Endothelial cell of umbilical vein (primary cell): ENCODE results near the gene PGAP6. TPM values are rescaled to one million over a fixed set of nuclear protein-coding genes. Genes with fewer than 3 reads are reported as not detected.
"Not testable (repeated sequence)": the region's sequence is repeated elsewhere in the genome, so short reads cannot be mapped to it uniquely, and the experiment has no call there.

Experiments
- BruUV-seq: library from RNA; stranded (reverse); fragments of 400-500 nt; replicated peaks from 2 replicates; lab custom pipeline; 2021; lab: Mats Ljungman, UMichigan
- CTCF ChIA-PET: fragments of 300-600, 350-600 bp; sonication (Branson Sonifier 250); formaldehyde crosslinking; loops from one replicate; lab custom pipeline; 2021; ENCODE audit warnings: antibody characterized with exemption, inconsistent platforms; lab: Charles Lee
- POLR2A ChIA-PET: fragments of 300-600, 350-600 bp; sonication (Branson Sonifier 250); formaldehyde crosslinking; loops from one replicate; lab custom pipeline; 2021; ENCODE audit warnings: antibody characterized with exemption, inconsistent platforms; lab: Charles Lee
- DNase-seq: peaks from one replicate; pipeline ENCODE4 v3.0.0-alpha.2; 2011; ENCODE audit warnings: low read depth, low spot score
- FAIRE-seq: peaks from 2 replicates; lab custom pipeline; 2011; peaks lifted over from hg19 to GRCh38; lab: Jason Lieb, UNC
- H2AFZ ChIP-seq: 2 replicates; pipeline ENCODE4 v1.6.0; 2012; ENCODE audit warnings: low read depth, low read length, control low read depth, inconsistent platforms
- H3K27ac ChIP-seq: 2 replicates; pipeline ENCODE4 v1.5.1; 2011; ENCODE audit warnings: low read depth, mild to moderate bottlenecking, control low read depth, low read length, moderate library complexity; ENCODE audit not compliant: insufficient read depth
- H3K27me3 ChIP-seq, 2 experiments: 2 replicates each; pipeline versions ENCODE4 v1.6.0 to v1.6.1; 2011; ENCODE audit warnings: low read length in 2 of 2, mixed read lengths in 1 of 2; ENCODE audit not compliant: control insufficient read depth in 2 of 2, insufficient read depth in 2 of 2
- H3K36me3 ChIP-seq, 2 experiments: 2 replicates in 1 of 2; 3 replicates in 1 of 2; pipeline ENCODE4 v1.5.1; 2011; ENCODE audit warnings: low read length in 2 of 2, mild to moderate bottlenecking in 1 of 2, moderate library complexity in 1 of 2; ENCODE audit not compliant: control insufficient read depth in 2 of 2, insufficient read depth in 2 of 2; ENCODE audit errors: extremely low read depth in 1 of 2
- H3K4me1 ChIP-seq: 3 replicates; pipeline ENCODE4 v1.5.1; 2011; ENCODE audit warnings: mild to moderate bottlenecking, low read length; ENCODE audit not compliant: control insufficient read depth, insufficient read depth; ENCODE audit errors: extremely low read depth
- H3K4me2 ChIP-seq: 2 replicates; pipeline ENCODE4 v1.6.1; 2011; ENCODE audit warnings: low read length, control low read depth, mixed read lengths; ENCODE audit not compliant: insufficient read depth
- H3K4me3 ChIP-seq, 3 experiments: fragments of 200-600 bp in 1 of 3; sonication (generic), shearing (Covaris generic) in 1 of 3; replicated peaks in 1 of 3; 2 replicates each; pipeline ENCODE4 v1.5.1; 2011 to 2016; ENCODE audit warnings: control low read depth in 3 of 3, low read length in 3 of 3, mild to moderate bottlenecking in 2 of 3, inconsistent platforms in 1 of 3, low read depth in 1 of 3, moderate library complexity in 1 of 3; ENCODE audit not compliant: insufficient read depth in 1 of 3
- H3K79me2 ChIP-seq: 2 replicates; pipeline ENCODE4 v1.6.0; 2012; ENCODE audit warnings: low read length, inconsistent platforms; ENCODE audit not compliant: control insufficient read depth, insufficient read depth
- H3K9ac ChIP-seq: replicated peaks from 2 replicates; pipeline ENCODE3; 2011; ENCODE audit warnings: low read length, control low read depth; ENCODE audit not compliant: insufficient read depth; ENCODE audit errors: extremely low read depth
- H3K9me1 ChIP-seq: replicated peaks from 3 replicates; pipeline ENCODE4 v1.6.0; 2011; ENCODE audit warnings: mild to moderate bottlenecking, low read length; ENCODE audit not compliant: control insufficient read depth, insufficient read depth; ENCODE audit errors: extremely low read depth
- H3K9me3 ChIP-seq: replicated peaks from 2 replicates; pipeline ENCODE4 v1.5.1; 2012; ENCODE audit warnings: low read length, inconsistent platforms; ENCODE audit not compliant: control insufficient read depth, insufficient read depth
- H4K20me1 ChIP-seq: replicated peaks from 2 replicates; pipeline ENCODE3; 2011; ENCODE audit warnings: mild to moderate bottlenecking, low read length; ENCODE audit not compliant: control insufficient read depth, insufficient read depth; ENCODE audit errors: extremely low read depth
- CTCF ChIP-seq, 2 donors: IDR thresholded peaks; 1 replicate in 1 of 2; 2 replicates in 1 of 2; pipeline ENCODE4 v1.5.1; 2011; ENCODE audit warnings: low read length in 2 of 2, mild to moderate bottlenecking in 2 of 2, moderate library complexity in 2 of 2, control low read depth in 1 of 2, inconsistent platforms in 1 of 2, low read depth in 1 of 2; ENCODE audit not compliant: insufficient read depth in 1 of 2; ENCODE audit errors: extremely low read depth in 1 of 2
- EZH2 ChIP-seq: IDR thresholded peaks from 2 replicates; pipeline ENCODE4 v1.6.1; 2012; ENCODE audit warnings: borderline replicate concordance, low read depth, mild to moderate bottlenecking, moderate library complexity, low read length, inconsistent platforms; ENCODE audit not compliant: severe bottlenecking
- FOS ChIP-seq: IDR thresholded peaks from 2 replicates; pipeline ENCODE4 v1.6.1; 2011; ENCODE audit warnings: mild to moderate bottlenecking, low read length, moderate library complexity, borderline replicate concordance; ENCODE audit not compliant: insufficient read depth
- GATA2 ChIP-seq: IDR thresholded peaks from 2 replicates; pipeline ENCODE4 v1.7.0; 2011; ENCODE audit warnings: low read depth, mild to moderate bottlenecking, moderate library complexity, mixed read lengths, low read length; ENCODE audit not compliant: insufficient read length, insufficient read depth
- JUN ChIP-seq: IDR thresholded peaks from 2 replicates; pipeline ENCODE4 v1.6.1; 2011; ENCODE audit warnings: borderline replicate concordance, low read depth; ENCODE audit not compliant: insufficient read length, insufficient read depth
- MAX ChIP-seq: IDR thresholded peaks from 2 replicates; pipeline ENCODE4 v1.6.1; 2011; ENCODE audit not compliant: insufficient read depth, insufficient read length
- MYC ChIP-seq: IDR thresholded peaks from one replicate; pipeline ENCODE4 v1.6.1; 2011; ENCODE audit warnings: mild to moderate bottlenecking, low read depth, low read length
- POLR2A ChIP-seq: IDR thresholded peaks from 2 replicates; pipeline ENCODE4 v1.6.1; 2012; ENCODE audit warnings: low read depth, mild to moderate bottlenecking, control low read depth, low read length
- POLR2AphosphoS5 ChIP-seq: IDR thresholded peaks from 2 replicates; pipeline ENCODE4 v1.6.1; 2012; ENCODE audit warnings: low read depth, mild to moderate bottlenecking, control low read depth, low read length, moderate library complexity; ENCODE audit not compliant: insufficient read depth
- dilution Hi-C: fragments of 300-500 bp; cut with MboI; formaldehyde crosslinking; loops from one replicate; pipeline ENCODE4 v1.15.0; 2019; ENCODE audit warnings: low sequenced_read_pairs; ENCODE audit not compliant: extremely low pct_ligation_motif_present
- intact Hi-C: fragments of 100-400 bp; cut with micrococcal nuclease; formaldehyde crosslinking; loops from one replicate; pipeline ENCODE4 v1.10.0; 2022
- polyA plus RNA-seq, 4 experiments: library from polyadenylated mRNA; depleted of rRNA in 3 of 4; stranded (reverse) in 3 of 4; unstranded in 1 of 4; fragments of >200 nt; gene quantifications; 2 replicates each; pipeline versions ENCODE4 v1.2.1 to v1.2.3, GENCODE V29; 2011 to 2012; ENCODE audit warnings: missing spikeins in 1 of 4
- total RNA-seq: library from RNA; stranded (reverse); gene quantifications from 2 replicates; pipeline ENCODE4 v1.2.3, GENCODE V29; 2021

PGAP6 gene
- total and polyA plus RNA-seq, 2 donors (not counting 3 experiments of a cell fraction or from before 2014, with no cell fraction given): 89.8 to 365 TPM

GRCh38 chr16:387761-388666, 6.2 kb upstream of the PGAP6 start:
- H3K79me2 ChIP-seq, H3K9me1 ChIP-seq, dilution Hi-C loops, H4K20me1 ChIP-seq, H3K27me3 ChIP-seq, H3K4me2 ChIP-seq, CTCF ChIA-PET, DNase-seq, H2AFZ ChIP-seq, H3K27ac ChIP-seq, BruUV-seq, intact Hi-C loops, FAIRE-seq, H3K4me3 ChIP-seq, H3K9ac ChIP-seq, H3K36me3 ChIP-seq, POLR2A ChIA-PET, H3K9me3 ChIP-seq: not testable (repeated sequence)
- H3K4me1 ChIP-seq: peaks cover 13% of the 10 kb centered on the region

GRCh38 chr16:386641-387156, 4.9 kb upstream of the PGAP6 start:
- DNase-seq: no peak
- BruUV-seq: no TSS peak
- Histone ChIP-seq H3K27me3 (no peaks in the 10 kb centered on the region), H4K20me1 (no peaks in the 10 kb centered on the region), H3K9me1 (no peaks in the 10 kb centered on the region), H3K4me3 (no peak overlapping the region), H3K79me2 (no peaks in the 10 kb centered on the region), H3K27ac (no peak overlapping the region), H2AFZ (no peak overlapping the region), H3K9ac (no peak overlapping the region), H3K36me3 (no peaks in the 10 kb centered on the region), H3K4me2 (no peak overlapping the region), H3K9me3 (no peaks in the 10 kb centered on the region), H3K4me1 (peaks cover 20% of the 10 kb centered on the region)
- ChIA-PET CTCF (interaction anchor here (0.7 to 1.8 kb wide), 4 partner anchors 9 to 109 kb away, joined by 4 to 10 read pairs (median 6); no protein-coding TSS in a partner anchor), POLR2A (interaction anchor here (0.6 to 0.7 kb wide), 2 partner anchors 10 to 180 kb away, joined by 3 read pairs; partner anchors contain the start of gene NHLRC4)
- TF ChIP-seq MYC: no peak
- no peak for TF ChIP-seq GATA2
- TF ChIP-seq JUN: no peak
- no peak for TF ChIP-seq MAX
- no peak for TF ChIP-seq CTCF (IDR thresholded peaks at IDR 0.05; ENCODE audit: extremely low read depth in 1 of 2, insufficient read depth in 1 of 2, low read depth in 1 of 2, low read length in 2 of 2)
- TF ChIP-seq EZH2: no peak
- no peak for TF ChIP-seq FOS
- no peak for TF ChIP-seq POLR2A
- TF ChIP-seq POLR2AphosphoS5: no peak
- intact Hi-C loops: no loop called here
- FAIRE-seq: no peak
- dilution Hi-C loops: no loop called here
